Measurements from ENCODE around the gene ARID4B. TPM values are rescaled to one million over a fixed set of nuclear protein-coding genes. Genes with fewer than 3 reads are reported as not detected.

The ARID4B gene
- total RNA-seq, 2 experiments from 2014 or later: 38.8 to 41.9 TPM

GRCh38 chr1:235131961-235132360 lies 196.0 kb downstream of the ARID4B start:
- ATAC-seq (no peak), DNase-seq (no peak)
- no peak for TF ChIP-seq CTCF (IDR thresholded peaks at IDR 0.05)
- peaks cover 12% of the 10 kb centered on the region for H3K4me1 Mint-ChIP-seq (ENCODE audit: low read depth)
- no peaks in the 10 kb centered on the region for H3K9me3 Mint-ChIP-seq
- ChIA-PET CTCF (interaction anchor here (1.4 to 2.0 kb wide), 2 partner anchors 11 to 12 kb away, joined by 4 to 7 read pairs; no protein-coding TSS in a partner anchor), POLR2A (interaction anchor here (1.0 to 1.7 kb wide), 3 partner anchors 14 to 29 kb away, joined by 3 to 4 read pairs (median 4); partner anchors contain the start of gene RBM34)
- peaks cover 36% of the 10 kb centered on the region for H3K36me3 Mint-ChIP-seq (ENCODE audit: low read depth)
- intact Hi-C loops (cut with micrococcal nuclease): no loop called here
- no peaks in the 10 kb centered on the region for H3K27me3 Mint-ChIP-seq
- H3K27ac Mint-ChIP-seq: peak overlapping the region; percentile 46
- H3K4me3 Mint-ChIP-seq: no peak overlapping the region

- no peak for DNase-seq
- Mint-ChIP-seq H3K27me3 (no peaks in the 10 kb centered on the region), H3K4me1 (ENCODE audit: low read depth) (peaks cover 24% of the 10 kb centered on the region), H3K36me3 (ENCODE audit: low read depth) (peaks cover 36% of the 10 kb centered on the region), H3K4me3 (no peak overlapping the region), H3K27ac (no peak overlapping the region), H3K9me3 (no peaks in the 10 kb centered on the region)
- intact Hi-C loops (cut with micrococcal nuclease): no loop called here
- no peak for TF ChIP-seq CTCF (IDR thresholded peaks at IDR 0.05)
- CTCF ChIA-PET: interaction anchor here (1.8 kb wide), 1 partner anchor 8 kb away, joined by 4 read pairs; no protein-coding TSS in a partner anchor
- ATAC-seq: no peak
- POLR2A ChIA-PET: interaction anchor here (1.0 kb wide), 1 partner anchor 30 kb away, joined by 4 read pairs; the partner anchor contains the start of gene RBM34
Measured at GRCh38 chr1:235130766-235131270, 197.2 kb downstream of the ARID4B start.

- no peak for TF ChIP-seq CTCF (IDR thresholded peaks at IDR 0.05)
- Mint-ChIP-seq H3K36me3 (ENCODE audit: low read depth) (peaks cover 33% of the 10 kb centered on the region), H3K4me3 (peak overlapping the region; percentile 99), H3K27ac (peak overlapping the region; percentile 98), H3K9me3 (no peaks in the 10 kb centered on the region), H3K27me3 (no peaks in the 10 kb centered on the region), H3K4me1 (ENCODE audit: low read depth) (peaks cover 26% of the 10 kb centered on the region)
- DNase-seq: no peak
- intact Hi-C loops (cut with micrococcal nuclease): loop anchor here (2.0 kb wide), 2 partner anchors 31 to 199 kb away; partner anchors contain the start of genes ARID4B, GGPS1 and RBM34
- ATAC-seq: no peak
- CTCF ChIA-PET: interaction anchor here (1.8 kb wide), 1 partner anchor 9 kb away, joined by 4 read pairs; no protein-coding TSS in a partner anchor
- POLR2A ChIA-PET: interaction anchor here (1.0 to 4.5 kb wide), 3 partner anchors 8 to 31 kb away, joined by 4 to 15 read pairs (median 5); partner anchors contain the start of gene RBM34
Measured at GRCh38 chr1:235129774-235130570, 198.0 kb downstream of the ARID4B start.

- H3K27ac Mint-ChIP-seq: peak within 1 kb of the TSS; percentile 98
- ChIA-PET POLR2A (interaction anchor here (0.5 to 4.5 kb wide), 10 partner anchors 9 to 740 kb away, joined by 3 to 15 read pairs (median 4); partner anchors contain the start of gene RBM34), CTCF (interaction anchor here (1.8 to 2.1 kb wide), 2 partner anchors 10 to 288 kb away, joined by 4 to 9 read pairs; no protein-coding TSS in a partner anchor)
- H3K4me1 Mint-ChIP-seq (ENCODE audit: low read depth): peaks cover 35% of the 10 kb centered on the region
- ATAC-seq: peak; percentile 97
- peaks cover 43% of the 10 kb centered on the region for H3K36me3 Mint-ChIP-seq (ENCODE audit: low read depth)
- H3K4me3 Mint-ChIP-seq: peak within 1 kb of the TSS; percentile 99
- intact Hi-C loops (cut with micrococcal nuclease): loop anchor here (2.0 kb wide), 2 partner anchors 32 to 200 kb away; partner anchors contain the start of genes ARID4B, GGPS1 and RBM34
- H3K9me3 Mint-ChIP-seq: no peaks in the 10 kb centered on the region
- peak; percentile 97 for DNase-seq
- TF ChIP-seq CTCF (IDR thresholded peaks at IDR 0.05): no peak
- H3K27me3 Mint-ChIP-seq: no peaks in the 10 kb centered on the region
Measured at GRCh38 chr1:235128456-235129328, 199.3 kb downstream of the ARID4B start, which contains the start of gene TOMM20. Gene TOMM20, minus strand, starts transcription at chr1:235128837. Its CDS starts 122 bp downstream, at chr1:235128715.

All from activated CD8-positive, alpha-beta T cell treated with anti-CD3 and anti-CD28 coated beads for 36 hours (primary cell).